Lower leg skin (tissue), 3 donors: Measurements from ENCODE around the gene RPTOR.

Experiments used
- CTCF ChIP-seq, 3 donors: fragments of 450-650 bp; IDR thresholded peaks; one replicate each; pipeline ENCODE4 v1.5.1; 2016; ENCODE audit warnings: antibody characterized with exemption in 3 of 3, mild to moderate bottlenecking in 3 of 3, moderate library complexity in 2 of 3
- POLR2A ChIP-seq, 2 donors: fragments of 450-650 bp; IDR thresholded peaks; one replicate each; pipeline ENCODE4 v1.6.1; 2016 to 2017; ENCODE audit warnings: antibody characterized with exemption in 2 of 2, mild to moderate bottlenecking in 1 of 2, moderate library complexity in 1 of 2

- TF ChIP-seq POLR2A (IDR thresholded peaks at IDR 0.05), result no peak
- no peak for TF ChIP-seq CTCF (IDR thresholded peaks at IDR 0.05)
Measured at GRCh38 chr17:80983545-80983944, 438.9 kb downstream of the RPTOR start.
